Measurements from ENCODE around the gene IL20RA.

DNA sequence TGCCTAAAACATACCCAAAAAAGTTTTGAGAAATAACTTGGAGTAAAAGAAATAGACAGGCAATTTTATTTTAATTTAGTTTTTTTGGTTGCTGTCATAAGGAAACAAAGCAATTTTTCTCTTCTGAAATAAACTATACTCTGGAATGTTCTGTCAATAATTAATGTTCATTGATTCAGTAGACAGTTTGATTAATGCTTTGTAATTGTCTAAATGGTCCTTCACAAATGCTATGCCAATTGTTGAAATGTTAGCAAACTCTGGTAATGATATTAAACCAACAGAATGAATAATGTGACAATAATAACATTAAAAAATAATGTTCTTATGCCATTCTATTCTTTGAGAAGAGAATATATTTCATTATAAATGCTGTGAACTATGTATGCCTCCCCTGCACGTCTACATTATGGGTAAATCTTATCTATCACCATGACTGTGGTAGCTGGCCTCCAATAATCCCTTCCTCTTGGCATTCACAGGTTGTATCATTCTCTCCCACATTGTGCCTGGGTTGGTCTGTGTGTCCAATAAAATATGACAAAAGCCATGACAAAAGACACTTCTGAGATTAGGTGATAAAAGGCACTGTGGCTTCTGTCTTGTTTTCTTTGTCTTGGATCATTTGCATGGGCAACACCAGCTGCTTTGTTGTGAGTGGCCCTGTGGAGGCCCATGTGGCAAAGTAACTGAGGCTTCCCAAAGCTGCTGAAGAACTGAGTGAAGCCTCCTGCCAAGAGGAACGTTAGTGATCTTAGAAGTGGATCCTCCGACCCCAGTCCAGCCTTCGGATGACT is 25.1 kb downstream of the IL20RA start:
- TF ChIP-seq, protein P1, sequence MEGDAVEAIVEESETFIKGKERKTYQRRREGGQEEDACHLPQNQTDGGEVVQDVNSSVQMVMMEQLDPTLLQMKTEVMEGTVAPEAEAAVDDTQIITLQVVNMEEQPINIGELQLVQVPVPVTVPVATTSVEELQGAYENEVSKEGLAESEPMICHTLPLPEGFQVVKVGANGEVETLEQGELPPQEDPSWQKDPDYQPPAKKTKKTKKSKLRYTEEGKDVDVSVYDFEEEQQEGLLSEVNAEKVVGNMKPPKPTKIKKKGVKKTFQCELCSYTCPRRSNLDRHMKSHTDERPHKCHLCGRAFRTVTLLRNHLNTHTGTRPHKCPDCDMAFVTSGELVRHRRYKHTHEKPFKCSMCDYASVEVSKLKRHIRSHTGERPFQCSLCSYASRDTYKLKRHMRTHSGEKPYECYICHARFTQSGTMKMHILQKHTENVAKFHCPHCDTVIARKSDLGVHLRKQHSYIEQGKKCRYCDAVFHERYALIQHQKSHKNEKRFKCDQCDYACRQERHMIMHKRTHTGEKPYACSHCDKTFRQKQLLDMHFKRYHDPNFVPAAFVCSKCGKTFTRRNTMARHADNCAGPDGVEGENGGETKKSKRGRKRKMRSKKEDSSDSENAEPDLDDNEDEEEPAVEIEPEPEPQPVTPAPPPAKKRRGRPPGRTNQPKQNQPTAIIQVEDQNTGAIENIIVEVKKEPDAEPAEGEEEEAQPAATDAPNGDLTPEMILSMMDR (IDR thresholded peaks at IDR 0.05), result no peak
- TF ChIP-seq POLR2AphosphoS5 (IDR thresholded peaks at IDR 0.05; ENCODE audit: insufficient read depth in 1 of 2, low read depth in 1 of 2) (no peak), POLR2A (IDR thresholded peaks at IDR 0.05) (no peak)

All from vagina (tissue), 2 donors.